Measurements from ENCODE around the gene ACOT8.
"Not testable (repeated sequence)": the region's sequence is repeated elsewhere in the genome, so short reads cannot be mapped to it uniquely, and the experiment has no call there.

Gene ACOT8

GRCh38 chr20:45857114-45857881, at the start of gene ACOT8, which contains the start of gene ZSWIM3:
TSS of gene ACOT8 (minus strand) at chr20:45857392. CDS start at chr20:45857315, 77 bp downstream.
TSS of gene ZSWIM3 (plus strand) at chr20:45857614. CDS start at chr20:45857826, 212 bp downstream.
- peak; percentile 100 for DNase-seq

- no peak for DNase-seq
These were observed 48.4 kb upstream of the ACOT8 start for GRCh38 chr20:45905505-45906079.

GRCh38 chr20:45904583-45905504, 47.7 kb upstream of the ACOT8 start:
- no peak for DNase-seq

GRCh38 chr20:45902199-45902701, 45.1 kb upstream of the ACOT8 start:
- DNase-seq = no peak

- DNase-seq = not testable (repeated sequence)
These were observed 44.1 kb upstream of the ACOT8 start for GRCh38 chr20:45901332-45901731.

- no peak for DNase-seq
These were observed 42.0 kb upstream of the ACOT8 start for GRCh38 chr20:45899046-45899835.

- DNase-seq = no peak
These were observed 41.1 kb upstream of the ACOT8 start for GRCh38 chr20:45898285-45898684.

- no peak for DNase-seq
These were observed 40.5 kb upstream of the ACOT8 start for GRCh38 chr20:45897692-45898091.

GRCh38 chr20:45897289-45897688, 40.1 kb upstream of the ACOT8 start:
- no peak for DNase-seq

GRCh38 chr20:45896641-45897161, 39.5 kb upstream of the ACOT8 start:
- DNase-seq = no peak

GRCh38 chr20:45894797-45895196, 37.6 kb upstream of the ACOT8 start:
- DNase-seq = no peak

- DNase-seq = no peak
These were observed 36.6 kb upstream of the ACOT8 start for GRCh38 chr20:45893831-45894230.

GRCh38 chr20:45892828-45893500, 35.8 kb upstream of the ACOT8 start:
- DNase-seq = no peak

- no peak for DNase-seq
These were observed 35.0 kb upstream of the ACOT8 start for GRCh38 chr20:45892049-45892825.

GRCh38 chr20:45890985-45891983, 34.1 kb upstream of the ACOT8 start, which contains the start of the genes CTSA and NEURL2:
TSS of gene CTSA (plus strand) at chr20:45891335. CDS start at chr20:45891569, 234 bp downstream.
TSS of gene NEURL2 (minus strand) at chr20:45891208. CDS start at chr20:45890991, 217 bp downstream.
- DNase-seq = peak; percentile 75 to 94

- peak; percentile 54 to 89 for DNase-seq
These were observed 33.1 kb upstream of the ACOT8 start for GRCh38 chr20:45890077-45890984.

GRCh38 chr20:45888681-45889080, 31.5 kb upstream of the ACOT8 start:
- no peak for DNase-seq

GRCh38 chr20:45887346-45887715, 30.1 kb upstream of the ACOT8 start, which contains the start of gene SPATA25:
TSS of gene SPATA25 (minus strand) at chr20:45887622. CDS start at chr20:45887590, 32 bp downstream.
- DNase-seq = no peak

Measured in NCI-H526 (cell line).